ENCODE measurements around the gene TLE3.

Gene TLE3

GRCh38 chr15:70062321-70062956 lies 35.3 kb downstream of the TLE3 start:
- DNase-seq (ENCODE audit: low spot score), result no peak

DNA sequence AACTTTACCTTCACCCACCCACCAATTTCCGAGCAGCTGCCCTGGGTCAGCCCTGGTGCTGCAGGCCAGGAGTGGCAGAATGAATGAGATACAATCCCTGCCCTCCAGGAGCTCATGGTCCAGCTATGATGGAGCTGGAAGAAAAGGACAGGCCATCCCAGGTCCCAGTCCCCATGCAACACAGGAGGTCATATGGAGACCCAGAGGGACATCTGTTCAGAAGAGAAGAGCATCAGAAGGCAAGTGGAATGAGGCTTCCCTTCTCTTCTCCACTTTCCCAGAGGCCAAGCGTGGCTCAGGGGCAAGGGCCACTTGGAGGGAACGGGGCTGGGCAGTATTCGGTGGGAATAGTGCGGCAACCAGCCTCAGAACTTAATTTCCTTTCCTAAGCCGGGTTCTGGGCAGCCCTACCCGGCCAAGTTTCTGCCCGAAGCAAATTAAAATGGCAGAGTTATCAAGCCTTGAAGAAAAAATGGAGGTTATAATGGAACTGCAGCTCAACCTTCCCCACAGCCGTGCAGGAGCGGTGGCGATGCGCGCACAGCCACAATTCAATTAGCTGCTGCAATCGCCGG lies 35.9 kb downstream of the TLE3 start:
- no peak for DNase-seq (ENCODE audit: low spot score)

- no peak for DNase-seq (ENCODE audit: low spot score)
Measured at GRCh38 chr15:70060993-70061305, 36.8 kb downstream of the TLE3 start.

DNA sequence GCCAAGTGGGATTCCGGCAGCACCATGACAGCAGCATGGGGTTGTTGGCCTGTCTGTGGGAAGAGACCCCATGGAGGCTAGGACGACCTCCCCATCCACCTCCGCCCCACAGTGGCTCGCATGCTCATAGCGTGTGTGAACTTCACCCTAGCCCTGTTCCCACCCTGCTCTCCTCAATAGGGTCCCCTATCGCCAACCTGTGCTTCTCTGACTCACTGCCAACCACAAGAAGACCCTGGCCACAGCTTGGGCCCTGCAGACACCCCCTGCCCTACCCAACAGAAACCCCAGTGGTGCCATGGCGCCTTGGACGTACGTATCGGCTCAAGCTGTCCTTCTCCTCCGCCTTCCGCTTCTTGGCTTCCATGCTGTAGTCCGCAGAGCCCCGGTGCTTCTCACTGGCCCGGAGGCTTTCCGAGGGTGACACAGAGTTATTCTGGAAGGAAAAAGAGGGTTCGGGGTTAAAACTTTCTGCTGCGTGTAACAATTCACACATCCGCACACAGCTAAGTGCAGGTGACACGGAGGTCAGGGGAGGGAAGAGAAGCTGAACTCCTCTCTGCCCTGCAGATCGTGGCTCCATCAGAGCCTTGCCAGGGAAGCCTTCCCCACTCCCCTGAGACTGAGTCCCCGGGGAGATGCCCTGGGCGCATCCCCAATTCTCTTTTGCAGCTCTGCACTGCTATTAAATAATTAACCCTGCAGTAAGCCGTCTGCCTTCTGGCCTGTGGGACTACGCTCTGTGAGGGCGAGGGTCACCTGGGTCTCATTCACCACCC lies 37.3 kb downstream of the TLE3 start:
- DNase-seq (ENCODE audit: low spot score), result no peak

DNA sequence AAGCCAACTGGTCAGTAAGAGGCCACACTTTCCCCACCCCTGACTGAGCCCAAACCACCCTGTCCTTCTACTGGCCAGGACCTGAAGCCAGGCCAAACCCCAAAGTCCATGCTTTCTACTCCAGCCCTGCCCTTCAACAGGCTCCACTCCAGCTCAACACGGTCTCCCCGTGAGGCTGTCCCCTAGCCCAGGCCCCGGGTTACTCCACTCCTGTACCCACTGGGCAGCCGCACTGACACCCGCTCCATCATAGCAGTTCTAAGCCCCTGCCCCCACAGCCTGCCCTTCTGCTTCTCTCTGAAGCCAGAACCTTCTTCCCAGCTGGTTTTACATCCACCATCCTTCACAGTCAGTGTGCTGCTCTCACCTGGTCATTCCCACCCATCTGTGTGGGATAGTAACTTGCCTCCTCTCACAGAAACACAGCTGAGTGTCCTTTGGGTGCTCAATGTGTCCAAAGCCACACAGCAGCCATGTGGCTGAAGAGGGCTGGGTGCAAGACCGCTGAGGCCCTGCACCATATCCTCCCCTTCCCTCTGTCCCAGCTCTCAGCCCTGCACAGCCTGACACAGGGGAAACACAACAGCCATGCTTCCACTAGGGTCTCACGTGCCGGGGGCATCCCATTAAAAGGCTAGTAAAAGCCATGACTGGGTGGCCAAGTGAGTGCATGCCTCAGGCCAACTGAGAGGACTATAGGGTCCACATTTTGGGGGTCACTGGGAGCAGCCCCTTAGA lies 38.1 kb downstream of the TLE3 start:
- no peak for DNase-seq (ENCODE audit: low spot score)

DNA sequence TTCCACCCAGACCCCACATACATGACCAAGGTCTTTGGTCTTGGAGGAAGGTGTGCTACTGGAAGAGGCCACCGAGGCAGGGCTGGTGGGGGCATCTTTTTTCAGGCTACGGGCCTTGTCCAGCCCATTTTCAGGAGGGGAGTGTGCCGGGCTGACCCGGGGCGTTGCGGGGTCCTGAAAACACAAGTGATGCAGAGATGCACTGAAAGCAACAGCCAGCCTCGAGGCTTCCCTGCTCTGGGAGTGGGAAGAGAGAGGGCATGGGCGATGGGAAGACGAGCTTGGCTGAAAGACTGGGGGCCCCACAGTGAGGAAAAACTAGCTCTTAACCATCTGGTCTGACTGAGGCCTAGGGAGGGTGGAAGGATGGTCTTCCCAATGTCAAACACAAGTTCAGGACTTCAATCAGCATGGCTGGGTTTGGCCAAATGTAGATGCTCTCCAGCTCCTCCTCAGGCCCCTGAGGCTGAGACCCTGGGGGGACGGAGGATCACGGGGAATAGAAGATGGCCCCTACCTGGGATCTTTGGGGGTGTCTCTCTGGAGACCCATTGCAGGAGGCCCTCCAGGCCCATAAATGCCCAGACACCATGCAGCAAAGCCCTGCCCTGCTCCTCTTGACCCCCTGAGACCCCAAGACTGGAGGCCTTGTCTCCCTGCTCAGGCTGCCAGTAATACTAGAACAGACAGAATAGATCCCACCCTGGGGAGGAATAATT lies 38.9 kb downstream of the TLE3 start:
- no peak for DNase-seq (ENCODE audit: low spot score)

GRCh38 chr15:70057931-70058641 lies 39.6 kb downstream of the TLE3 start:
- DNase-seq (ENCODE audit: low spot score), result no peak

DNA sequence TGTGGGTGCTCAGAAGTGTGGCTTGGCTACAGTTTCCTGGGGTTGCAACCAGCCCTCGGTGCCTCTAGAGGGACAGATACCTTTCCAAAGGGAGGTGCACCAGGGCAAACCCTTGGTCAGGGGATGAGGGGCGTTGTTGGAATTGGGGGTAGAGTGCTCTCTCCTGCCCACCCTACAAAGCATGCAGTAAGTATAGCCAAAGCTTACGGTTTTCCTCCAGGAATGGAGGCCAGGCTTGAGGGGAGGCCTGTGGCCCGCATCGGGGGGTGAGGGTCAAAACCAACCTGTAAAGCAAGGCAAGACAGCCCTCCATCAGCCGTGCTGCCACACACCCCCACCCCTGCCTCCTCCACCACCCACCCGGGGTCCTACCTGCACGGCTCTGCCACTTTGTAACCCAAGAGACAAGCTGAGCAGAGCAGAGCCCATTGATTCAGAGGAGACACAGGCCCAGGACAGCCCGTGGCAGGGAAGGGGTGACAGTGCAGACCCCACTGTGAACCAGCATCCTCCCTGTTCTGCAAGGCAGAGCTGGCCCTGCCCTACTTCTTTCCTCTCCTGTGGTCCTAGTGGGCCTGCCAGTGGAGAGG lies 41.5 kb downstream of the TLE3 start:
- DNase-seq (ENCODE audit: low spot score), result no peak

GRCh38 chr15:70055601-70056051 lies 42.1 kb downstream of the TLE3 start:
- no peak for DNase-seq (ENCODE audit: low spot score)

- DNase-seq (ENCODE audit: low spot score), result no peak
Measured at GRCh38 chr15:70054884-70055387, 42.8 kb downstream of the TLE3 start.

DNA sequence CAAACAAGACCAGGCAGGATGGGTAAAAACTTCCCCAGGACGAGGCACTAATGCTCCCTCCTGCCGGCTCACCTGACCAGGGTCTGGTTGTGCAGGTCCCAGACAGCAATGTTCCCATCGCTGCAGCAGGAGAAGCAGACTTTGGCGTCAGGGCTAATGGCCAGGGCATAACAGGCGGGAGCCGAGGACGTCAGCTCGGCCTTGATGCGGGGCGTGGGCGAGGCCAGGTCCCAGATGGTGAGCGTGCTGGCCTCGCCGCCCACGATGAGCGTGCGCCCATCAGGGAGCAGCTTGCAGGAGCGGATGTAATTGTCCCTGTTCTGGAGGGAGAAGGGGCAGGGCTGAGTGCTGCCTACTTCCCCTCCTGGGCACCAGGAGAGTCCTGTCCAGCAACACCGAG lies 43.4 kb downstream of the TLE3 start:
- no peak for DNase-seq (ENCODE audit: low spot score)

DNA sequence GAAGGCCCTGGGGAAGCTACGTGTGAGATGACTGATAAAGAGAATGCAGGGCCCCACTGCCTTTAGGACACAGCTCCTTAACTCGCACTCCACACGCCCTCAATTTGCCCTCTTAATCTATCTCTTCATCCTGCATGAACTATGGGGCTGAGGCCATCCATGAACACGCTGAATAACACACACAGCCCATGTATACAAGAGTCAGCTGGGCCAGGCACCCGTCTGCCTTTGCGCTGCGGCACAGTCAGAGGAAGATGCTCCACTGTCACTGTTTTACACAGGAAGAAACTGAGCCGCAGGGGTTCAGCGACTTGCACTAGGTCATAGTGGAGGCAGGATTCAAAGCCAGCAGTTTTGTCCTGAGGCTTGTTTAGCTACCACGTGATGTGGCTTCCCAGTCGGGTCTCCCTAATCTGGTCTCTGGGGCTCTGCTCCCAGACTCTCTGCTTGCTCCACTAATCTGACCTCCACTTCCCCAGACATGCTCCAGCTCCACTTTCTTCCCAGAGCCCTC lies 43.9 kb downstream of the TLE3 start:
- no peak for DNase-seq (ENCODE audit: low spot score)

- DNase-seq (ENCODE audit: low spot score), result no peak
Measured at GRCh38 chr15:70053001-70053715, 44.6 kb downstream of the TLE3 start.

- DNase-seq (ENCODE audit: low spot score), result no peak
Measured at GRCh38 chr15:70051948-70052633, 45.6 kb downstream of the TLE3 start.

DNA sequence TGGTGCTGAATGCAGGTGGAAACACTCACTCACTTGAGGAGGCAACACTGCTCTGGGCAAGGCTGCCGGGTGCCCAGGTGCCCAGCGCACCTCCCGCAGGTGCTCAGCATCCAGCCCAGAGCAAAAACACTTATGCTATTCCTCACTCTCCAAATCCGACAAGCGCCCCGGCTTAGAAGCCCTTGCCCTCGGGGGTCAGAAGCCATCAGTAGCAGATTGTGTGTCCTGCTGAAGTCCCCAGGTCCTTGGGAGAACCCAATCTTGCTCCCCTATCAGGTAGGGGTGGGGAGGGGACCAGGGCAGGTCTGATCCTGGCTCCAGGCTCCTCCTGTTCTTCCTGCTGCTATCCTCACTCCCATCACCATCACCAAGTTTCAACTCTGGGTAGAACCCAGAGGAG lies 46.7 kb downstream of the TLE3 start:
- no peak for DNase-seq (ENCODE audit: low spot score)

GRCh38 chr15:70050441-70050840 lies 47.3 kb downstream of the TLE3 start:
- DNase-seq (ENCODE audit: low spot score), result no peak

GRCh38 chr15:70049701-70050301 lies 47.9 kb downstream of the TLE3 start:
- no peak for DNase-seq (ENCODE audit: low spot score)

GRCh38 chr15:70048578-70049514 lies 48.9 kb downstream of the TLE3 start:
- no peak for DNase-seq (ENCODE audit: low spot score)
